ENCODE data around the gene CA10.

DNA sequence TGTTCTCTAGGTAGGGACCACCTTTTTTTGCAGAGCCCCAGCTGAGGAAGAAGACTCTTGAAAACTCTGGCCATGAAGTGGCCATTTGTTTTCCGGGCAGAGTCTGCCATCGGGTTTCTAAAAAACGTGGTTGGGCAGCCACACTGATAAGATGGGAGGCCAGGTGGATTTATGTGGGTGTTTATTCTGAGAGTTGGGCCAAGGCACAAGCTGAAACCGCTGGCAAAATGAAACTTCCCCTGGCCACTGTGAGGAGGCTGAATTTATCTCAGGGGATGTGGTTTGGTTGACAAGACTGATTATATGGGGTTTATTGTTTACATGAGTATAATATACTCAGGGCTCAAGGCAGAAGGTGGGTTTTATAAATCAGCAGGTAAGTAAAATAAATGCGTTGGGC, 476.4 kb downstream of the CA10 start:
- TF ChIP-seq, protein P1, sequence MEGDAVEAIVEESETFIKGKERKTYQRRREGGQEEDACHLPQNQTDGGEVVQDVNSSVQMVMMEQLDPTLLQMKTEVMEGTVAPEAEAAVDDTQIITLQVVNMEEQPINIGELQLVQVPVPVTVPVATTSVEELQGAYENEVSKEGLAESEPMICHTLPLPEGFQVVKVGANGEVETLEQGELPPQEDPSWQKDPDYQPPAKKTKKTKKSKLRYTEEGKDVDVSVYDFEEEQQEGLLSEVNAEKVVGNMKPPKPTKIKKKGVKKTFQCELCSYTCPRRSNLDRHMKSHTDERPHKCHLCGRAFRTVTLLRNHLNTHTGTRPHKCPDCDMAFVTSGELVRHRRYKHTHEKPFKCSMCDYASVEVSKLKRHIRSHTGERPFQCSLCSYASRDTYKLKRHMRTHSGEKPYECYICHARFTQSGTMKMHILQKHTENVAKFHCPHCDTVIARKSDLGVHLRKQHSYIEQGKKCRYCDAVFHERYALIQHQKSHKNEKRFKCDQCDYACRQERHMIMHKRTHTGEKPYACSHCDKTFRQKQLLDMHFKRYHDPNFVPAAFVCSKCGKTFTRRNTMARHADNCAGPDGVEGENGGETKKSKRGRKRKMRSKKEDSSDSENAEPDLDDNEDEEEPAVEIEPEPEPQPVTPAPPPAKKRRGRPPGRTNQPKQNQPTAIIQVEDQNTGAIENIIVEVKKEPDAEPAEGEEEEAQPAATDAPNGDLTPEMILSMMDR (IDR thresholded peaks at IDR 0.05) = no peak
- TF ChIP-seq POLR2A (IDR thresholded peaks at IDR 0.05) = no peak

Measured in gastroesophageal sphincter (tissue), 3 donors.